ENCODE measurements around the gene LHB.

Gene LHB

GRCh38 chr19:48988860-48989259 lies 28.0 kb downstream of the LHB start:
- H3K4me3 ChIP-seq (ENCODE audit: low read length): no peak overlapping the region

GRCh38 chr19:48988286-48988685 lies 28.6 kb downstream of the LHB start:
- H3K4me3 ChIP-seq (ENCODE audit: low read length): no peak overlapping the region
- no peak for DNase-seq (ENCODE audit: low read depth)
- TF ChIP-seq CTCF (IDR thresholded peaks at IDR 0.05; ENCODE audit: insufficient read depth, low read depth, low read length, missing control alignments): no peak

More at GRCh38 chr19:48988860-48989259, 28.0 kb downstream of the LHB start:
- TF ChIP-seq CTCF (IDR thresholded peaks at IDR 0.05; ENCODE audit: insufficient read depth, low read depth, low read length, missing control alignments): no peak
- no peak for DNase-seq (ENCODE audit: low read depth)

- TF ChIP-seq CTCF (IDR thresholded peaks at IDR 0.05; ENCODE audit: insufficient read depth, low read depth, low read length, missing control alignments): no peak
- no peak for DNase-seq (ENCODE audit: low read depth)
- no peak overlapping the region for H3K4me3 ChIP-seq (ENCODE audit: low read length)
These were observed 29.6 kb downstream of the LHB start for GRCh38 chr19:48987323-48987722.

GRCh38 chr19:48986211-48986610 lies 30.7 kb downstream of the LHB start:
- no peak overlapping the region for H3K4me3 ChIP-seq (ENCODE audit: low read length)
- no peak for TF ChIP-seq CTCF (IDR thresholded peaks at IDR 0.05; ENCODE audit: insufficient read depth, low read depth, low read length, missing control alignments)
- DNase-seq (ENCODE audit: low read depth): no peak

GRCh38 chr19:48985711-48986110 lies 31.2 kb downstream of the LHB start:
- no peak for DNase-seq (ENCODE audit: low read depth)
- H3K4me3 ChIP-seq (ENCODE audit: low read length): no peak overlapping the region
- no peak for TF ChIP-seq CTCF (IDR thresholded peaks at IDR 0.05; ENCODE audit: insufficient read depth, low read depth, low read length, missing control alignments)

GRCh38 chr19:48982280-48982679 lies 34.6 kb downstream of the LHB start:
- TF ChIP-seq CTCF (IDR thresholded peaks at IDR 0.05; ENCODE audit: insufficient read depth, low read depth, low read length, missing control alignments): no peak
- H3K4me3 ChIP-seq (ENCODE audit: low read length): no peak overlapping the region
- DNase-seq (ENCODE audit: low read depth): no peak

- TF ChIP-seq CTCF (IDR thresholded peaks at IDR 0.05; ENCODE audit: insufficient read depth, low read depth, low read length, missing control alignments): no peak
- DNase-seq (ENCODE audit: low read depth): no peak
These were observed 39.8 kb downstream of the LHB start for GRCh38 chr19:48977061-48977460.

More at GRCh38 chr19:48977061-48977460, 39.8 kb downstream of the LHB start:
- H3K4me3 ChIP-seq (ENCODE audit: low read length): no peak overlapping the region

All from epithelial cell of esophagus (primary cell).